GM21786 (cell line): ENCODE measurements around the gene SAP25.
"Not testable (repeated sequence)": the region's sequence is repeated elsewhere in the genome, so short reads cannot be mapped to it uniquely, and the experiment has no call there.

Experiments used
- ATAC-seq: cut with Tn5 transposase; IDR thresholded peaks from one replicate; pipeline ENCODE4 v1.9.1; 2021; ENCODE audit not compliant: unreplicated experiment

Gene SAP25

DNA sequence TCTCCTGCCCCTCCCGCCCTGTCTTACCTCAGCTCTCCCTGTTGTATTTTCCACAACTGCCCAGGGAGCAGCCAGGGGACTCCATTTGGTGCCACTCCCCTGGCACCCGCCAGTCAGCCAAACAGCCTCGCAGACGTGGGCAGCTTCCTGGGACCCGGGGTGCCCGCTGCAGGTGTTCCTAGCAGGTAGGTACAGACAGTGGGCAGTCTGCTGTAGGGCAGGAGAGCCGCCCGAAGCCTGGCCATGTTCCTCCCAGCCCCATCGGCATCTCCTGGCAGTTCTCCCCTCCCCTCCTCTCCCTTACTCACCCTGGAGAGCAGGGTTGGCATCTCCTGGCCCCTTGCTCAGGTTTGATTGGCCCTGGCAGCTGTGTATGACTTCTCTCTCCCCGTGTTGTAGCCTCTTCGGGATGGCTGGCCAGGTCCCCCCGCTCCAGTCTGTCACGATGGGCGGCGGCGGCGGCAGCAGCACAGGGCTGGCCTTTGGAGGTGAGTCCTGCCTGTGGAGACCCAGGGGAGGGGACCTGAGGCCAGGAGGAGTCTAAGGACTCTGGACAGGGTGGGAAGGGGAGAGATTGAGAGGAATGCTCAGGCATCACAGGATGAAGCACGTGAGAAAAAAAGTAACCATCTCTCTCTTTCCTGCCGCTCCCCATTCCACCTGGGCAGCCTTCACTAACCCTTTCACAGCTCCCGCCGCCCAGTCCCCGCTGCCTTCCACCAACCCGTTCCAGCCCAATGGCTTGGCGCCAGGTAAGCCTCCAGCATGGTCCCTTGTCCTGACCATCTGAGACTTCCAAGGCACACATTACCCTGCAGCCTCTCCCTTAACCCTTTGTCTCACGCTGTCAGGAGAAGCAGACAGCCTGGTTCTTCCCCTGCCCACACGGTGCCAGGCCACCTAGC lies 11.3 kb downstream of the SAP25 start:
- no peak for ATAC-seq

GRCh38 chr7:100561491-100562194 lies 12.1 kb downstream of the SAP25 start:
- no peak for ATAC-seq

DNA sequence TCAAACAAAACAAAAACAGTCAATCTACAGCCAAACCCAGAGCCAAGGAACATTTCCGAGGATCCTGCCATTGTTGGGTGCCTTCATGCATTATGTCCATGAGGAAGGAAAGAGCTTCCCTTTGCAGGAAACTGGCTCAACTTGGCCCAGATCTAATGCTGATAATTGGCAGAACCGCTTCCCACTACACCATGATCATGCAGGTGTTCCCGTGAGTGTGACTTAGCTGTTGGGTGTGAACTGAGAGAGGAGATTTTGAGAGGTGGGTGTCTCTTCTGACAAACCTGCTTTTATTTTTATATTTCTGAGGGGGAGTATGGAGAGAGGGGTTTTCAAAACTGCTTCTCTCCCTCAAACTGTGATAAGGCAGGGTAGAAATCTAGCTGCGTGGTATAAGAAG lies 14.6 kb downstream of the SAP25 start:
- ATAC-seq, result no peak

GRCh38 chr7:100556541-100556940 lies 17.2 kb downstream of the SAP25 start:
- ATAC-seq, result no peak

- no peak for ATAC-seq
Measured at GRCh38 chr7:100555701-100556100, 18.0 kb downstream of the SAP25 start.

GRCh38 chr7:100553032-100553431 lies 20.7 kb downstream of the SAP25 start:
- ATAC-seq, result no peak

DNA sequence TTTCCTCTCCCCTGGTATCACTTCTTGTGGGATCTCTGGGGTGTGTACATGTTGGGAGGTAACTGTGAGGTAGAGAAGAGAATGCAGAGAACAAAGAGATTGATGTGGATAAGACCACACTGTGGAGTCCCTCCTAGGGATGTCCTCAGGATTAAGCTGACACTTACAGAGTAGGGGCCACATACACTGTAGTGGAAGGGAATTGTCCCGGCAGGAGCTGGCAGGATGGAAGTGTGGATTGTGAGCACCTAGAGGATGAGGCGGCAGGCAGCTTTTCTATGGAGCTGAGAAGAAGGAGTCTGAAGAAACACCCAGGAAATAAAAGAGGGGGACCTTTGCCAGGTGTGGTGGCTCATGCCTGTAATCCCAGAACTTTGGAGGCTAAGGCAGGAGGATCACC lies 21.2 kb downstream of the SAP25 start:
- ATAC-seq, result no peak

DNA sequence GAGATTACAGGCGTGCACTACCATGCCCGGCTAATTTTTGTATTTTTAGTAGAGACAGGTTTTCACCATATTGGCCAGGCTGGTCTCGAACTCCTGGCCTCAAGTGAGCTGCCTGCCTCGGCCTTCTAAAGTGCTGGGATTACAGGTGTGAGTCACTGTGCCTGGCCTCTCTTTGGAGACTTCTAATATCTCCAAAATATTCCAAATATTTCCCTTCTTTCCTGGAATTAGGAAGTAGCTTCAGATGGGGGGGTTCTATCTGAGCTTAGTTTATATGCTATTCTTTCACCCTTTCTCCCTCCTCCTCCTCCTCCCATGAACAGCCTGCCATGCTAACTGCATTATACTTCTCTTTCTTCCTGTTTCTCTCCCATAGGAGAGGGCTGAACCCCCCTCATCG lies 25.3 kb downstream of the SAP25 start:
- not testable (repeated sequence) for ATAC-seq

GRCh38 chr7:100547872-100548271 lies 25.8 kb downstream of the SAP25 start:
- no peak for ATAC-seq

DNA sequence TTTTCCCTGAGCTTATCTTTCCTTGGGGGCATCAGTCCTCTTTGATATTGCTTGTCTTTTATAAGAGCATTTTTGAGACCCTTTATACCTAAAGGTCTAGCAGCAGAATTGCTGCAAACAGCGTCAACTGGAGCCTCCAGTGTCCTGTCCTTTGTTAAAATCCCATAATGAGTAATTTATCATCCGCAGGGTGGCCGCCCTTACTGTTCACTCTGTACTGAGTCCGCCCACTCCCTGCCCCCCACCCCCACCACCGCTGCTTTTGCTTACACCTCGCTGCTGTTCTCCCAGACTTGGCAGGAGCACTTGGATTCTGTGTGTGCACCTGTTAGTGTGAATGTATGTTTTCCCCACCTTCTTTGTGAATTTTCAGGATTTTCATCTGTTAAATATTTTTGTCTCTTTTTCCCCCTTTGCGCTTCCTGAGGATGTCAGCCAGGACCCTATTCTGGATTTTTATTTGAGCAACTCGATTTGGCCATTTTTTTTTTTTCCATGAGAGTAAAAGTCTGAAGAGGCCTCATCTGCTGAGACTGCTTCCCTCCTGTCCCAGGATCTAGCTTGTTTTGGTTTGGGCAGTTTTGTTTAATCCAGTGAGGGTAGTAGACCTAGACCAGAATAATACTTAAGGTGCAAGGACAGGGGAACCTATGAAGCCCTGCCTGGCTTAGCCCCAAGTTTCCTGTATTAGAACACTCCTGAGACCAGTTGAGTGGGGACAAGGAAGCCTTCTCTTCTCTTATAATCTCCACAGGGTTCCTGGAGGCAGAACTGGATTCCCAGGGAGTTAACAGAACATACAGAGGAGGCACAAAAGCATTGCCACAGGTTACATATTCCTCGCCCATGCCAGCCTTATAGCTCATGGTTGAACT lies 26.5 kb downstream of the SAP25 start:
- ATAC-seq, result no peak

- peak; percentile 40 for ATAC-seq
Measured at GRCh38 chr7:100546129-100546925, 27.4 kb downstream of the SAP25 start.

DNA sequence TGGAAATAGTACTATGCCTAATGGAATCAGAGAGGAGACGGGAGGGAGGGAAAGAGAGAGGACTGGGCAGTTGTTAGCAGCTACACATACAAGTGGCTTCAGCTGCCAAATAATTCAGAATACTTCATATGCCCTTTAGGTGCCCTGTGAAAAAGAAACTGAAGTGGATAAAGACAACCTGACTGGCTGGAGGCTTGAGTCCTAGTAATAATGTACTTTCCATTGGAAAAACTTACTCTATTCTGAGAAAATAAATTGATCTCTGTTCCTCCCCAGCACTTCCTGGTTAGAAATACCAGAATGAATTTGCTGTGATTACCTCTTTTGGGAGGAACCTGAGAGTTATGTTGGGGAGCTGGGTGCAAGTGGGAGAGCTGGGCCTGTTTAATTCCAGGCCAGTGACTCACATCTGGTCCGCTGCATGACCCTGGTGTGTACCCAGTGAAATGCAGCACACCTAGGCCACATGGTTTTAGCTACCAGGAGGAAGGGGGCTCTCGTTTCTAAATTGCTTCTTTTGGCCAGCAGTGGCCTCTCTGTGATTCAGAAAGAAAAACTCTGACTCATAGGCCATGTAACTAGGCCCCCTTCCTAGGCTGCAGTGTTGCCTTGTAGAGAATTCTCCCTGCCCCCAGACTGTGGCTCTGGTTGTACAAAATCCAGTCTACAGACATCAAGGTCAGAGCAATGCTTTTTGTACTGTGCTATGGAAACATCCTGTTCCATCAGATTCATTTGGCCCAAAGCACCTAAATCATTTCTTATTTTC lies 28.2 kb downstream of the SAP25 start:
- ATAC-seq, result peak; percentile 63

- no peak for ATAC-seq
Measured at GRCh38 chr7:100544967-100545359, 28.7 kb downstream of the SAP25 start.

- ATAC-seq, result no peak
Measured at GRCh38 chr7:100544386-100544785, 29.3 kb downstream of the SAP25 start.

DNA sequence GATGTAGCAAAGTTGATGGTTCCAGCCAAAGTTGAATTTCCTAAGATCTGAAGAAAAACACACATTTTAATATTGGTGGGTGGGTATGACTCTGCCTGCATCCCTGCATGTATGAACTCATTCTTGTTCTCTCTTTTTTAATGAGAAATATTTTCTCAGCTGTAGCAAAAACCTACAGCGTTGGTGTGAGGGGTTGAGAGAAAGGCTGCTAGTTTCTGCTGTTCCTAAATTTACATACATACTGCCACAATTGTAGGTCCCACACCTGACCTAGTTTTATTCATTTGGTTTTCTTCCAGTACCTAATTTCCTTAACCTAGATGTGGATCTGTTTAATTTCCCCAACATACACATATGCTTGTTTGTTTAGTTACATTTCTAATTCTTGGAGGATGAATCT lies 30.1 kb downstream of the SAP25 start:
- no peak for ATAC-seq

DNA sequence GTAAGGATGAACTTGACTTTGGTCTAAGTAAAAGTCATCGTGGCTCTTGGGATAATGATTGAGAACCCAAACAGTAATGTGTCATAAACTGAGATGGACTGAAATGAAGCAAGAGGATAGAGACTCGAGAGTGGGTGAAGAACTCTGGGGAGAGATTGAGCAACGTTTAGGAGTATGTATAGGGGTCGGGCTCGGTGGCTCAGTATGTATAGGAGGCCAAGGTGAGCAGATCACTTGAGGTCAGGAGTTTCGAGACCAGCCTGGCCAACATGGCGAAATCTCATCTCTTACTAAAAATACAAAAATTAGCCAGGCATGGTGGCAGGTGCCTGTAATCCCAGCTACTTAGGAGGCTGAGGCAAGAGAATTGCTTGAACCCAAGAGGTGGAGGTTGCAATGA lies 32.4 kb downstream of the SAP25 start:
- ATAC-seq, result not testable (repeated sequence)

DNA sequence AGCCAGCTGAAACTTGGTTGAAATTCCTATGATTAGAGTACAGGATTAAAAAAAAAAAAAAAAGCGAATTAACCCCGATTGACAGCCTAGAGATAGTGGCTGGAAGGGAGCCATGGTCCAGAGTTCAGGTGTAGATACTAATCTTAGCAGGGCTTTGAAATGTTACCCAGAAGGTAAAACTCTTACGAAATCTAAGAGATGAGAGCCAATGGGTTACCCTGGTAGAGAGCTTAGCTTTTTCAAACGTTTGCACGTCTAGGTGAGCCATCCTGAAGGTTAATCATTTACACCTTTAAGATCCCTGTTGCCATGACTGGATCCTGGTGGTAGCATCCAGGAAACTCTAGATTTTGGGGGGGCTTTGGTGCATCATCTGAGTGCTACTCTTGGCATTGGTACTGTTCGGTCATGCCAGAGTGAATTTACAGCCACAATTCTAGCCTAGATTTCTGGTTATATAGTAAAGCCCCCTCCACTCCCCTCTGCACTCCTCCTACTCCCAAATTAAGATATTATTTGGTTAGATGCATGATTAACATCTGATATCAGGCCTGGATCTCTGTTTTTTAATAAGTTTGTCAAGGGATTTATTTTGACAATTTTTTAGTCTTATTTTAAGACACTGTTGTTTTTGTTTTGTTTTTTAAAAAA lies 33.5 kb downstream of the SAP25 start:
- no peak for ATAC-seq

GRCh38 chr7:100539436-100540006 lies 34.2 kb downstream of the SAP25 start:
- ATAC-seq, result no peak
